ENCODE measurements around the gene ZFYVE28.

The ZFYVE28 gene

DNA sequence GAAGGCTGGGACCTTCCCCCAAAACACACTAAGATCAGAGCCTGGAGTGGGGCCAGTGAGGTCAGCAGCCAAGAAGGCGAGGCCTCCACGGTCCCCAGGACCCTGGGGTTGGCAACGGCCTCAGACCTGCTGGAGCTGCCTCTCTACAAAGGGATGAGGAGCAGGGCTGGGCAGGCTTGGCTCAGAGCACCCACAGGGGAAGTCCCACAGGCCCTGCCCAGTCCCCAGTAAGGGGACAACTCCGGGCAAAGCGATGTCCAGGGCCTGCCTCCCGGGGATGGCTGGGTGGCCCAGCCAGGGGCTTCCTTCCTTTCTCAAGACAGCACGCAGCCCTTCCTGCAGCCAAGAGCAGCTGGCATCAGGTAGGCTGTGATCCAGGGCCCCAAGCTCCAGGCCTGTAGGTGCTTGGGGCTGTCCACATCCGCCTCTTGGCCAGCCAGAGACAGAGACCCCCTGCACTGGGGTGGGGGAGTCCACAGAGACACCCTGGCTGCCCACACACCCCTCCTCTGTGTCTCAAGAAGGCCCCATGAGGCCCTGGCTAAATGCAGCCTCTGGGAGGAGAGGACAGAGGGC, 162.2 kb downstream of the ZFYVE28 start:
- DNase-seq, result no peak

DNA sequence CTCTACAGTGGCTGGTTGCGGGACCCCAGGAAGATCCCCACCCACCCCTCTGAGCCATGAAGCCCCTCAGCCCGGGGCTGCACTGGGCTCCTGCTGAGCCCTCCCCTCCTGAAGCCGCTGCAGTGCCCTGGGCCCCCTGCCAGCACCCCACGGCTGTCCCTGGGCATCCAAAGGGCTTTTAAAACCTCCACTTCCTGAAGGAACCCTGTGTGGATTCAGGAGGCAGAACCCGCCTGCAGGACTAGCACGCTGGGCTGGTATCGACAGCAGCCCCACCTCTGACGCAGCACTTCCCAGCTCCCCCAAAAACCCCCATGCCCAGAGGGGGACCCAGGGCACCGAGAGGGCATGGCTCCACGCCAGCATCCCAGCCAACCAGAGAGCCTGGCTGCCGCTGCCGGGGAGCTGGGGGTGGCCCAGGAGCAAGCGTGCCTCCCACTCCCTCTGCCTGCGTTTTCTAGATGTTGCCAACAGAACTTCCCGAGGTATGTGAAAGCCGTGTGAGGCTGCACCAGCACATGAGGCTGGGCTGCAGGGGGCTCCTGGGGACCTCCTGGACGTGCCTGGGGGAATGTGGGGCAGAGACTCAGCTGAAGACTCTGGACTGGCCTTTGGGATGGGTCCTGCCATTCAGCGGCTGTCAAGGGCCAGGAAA, 162.8 kb downstream of the ZFYVE28 start:
- DNase-seq, result no peak

DNA sequence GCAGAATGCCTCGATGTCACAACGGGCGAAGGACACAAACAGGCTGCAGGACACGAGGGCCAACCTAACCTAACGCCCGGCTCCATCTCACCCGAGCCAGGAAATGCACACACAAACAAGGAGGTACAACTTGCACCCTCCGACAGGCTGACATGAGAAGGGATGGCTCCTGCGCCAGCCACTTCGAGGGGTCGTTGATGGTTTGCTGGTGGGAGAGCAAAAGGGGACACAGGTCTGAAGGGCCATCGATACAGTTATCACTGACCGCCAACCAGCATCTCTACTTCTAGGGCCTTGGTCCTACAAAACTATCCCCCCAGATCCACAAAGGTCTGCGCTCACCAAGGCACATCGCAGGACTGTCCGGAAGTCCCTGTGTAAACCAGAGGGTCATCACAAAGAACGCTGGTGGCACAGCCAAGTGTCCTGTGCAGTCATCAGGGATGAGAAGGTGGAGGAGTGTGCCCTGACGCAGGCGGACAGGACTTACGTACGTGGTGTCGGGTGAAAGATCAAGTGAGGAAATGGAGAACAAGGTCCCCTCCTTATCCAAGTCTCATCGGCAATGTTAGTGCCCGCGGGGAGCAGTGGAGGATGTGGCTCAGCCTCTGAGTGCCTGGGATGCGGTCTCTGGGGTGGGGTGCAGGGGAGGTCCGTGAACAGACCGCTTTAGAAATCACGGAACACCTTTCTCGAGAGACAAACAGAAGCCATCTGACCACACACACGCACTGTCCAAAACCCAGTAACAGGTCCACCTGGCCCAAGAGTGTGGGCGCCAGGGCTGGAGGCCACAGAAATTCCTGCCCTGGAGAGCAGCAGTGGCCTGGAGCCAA, 163.6 kb downstream of the ZFYVE28 start:
- DNase-seq, result no peak

DNA sequence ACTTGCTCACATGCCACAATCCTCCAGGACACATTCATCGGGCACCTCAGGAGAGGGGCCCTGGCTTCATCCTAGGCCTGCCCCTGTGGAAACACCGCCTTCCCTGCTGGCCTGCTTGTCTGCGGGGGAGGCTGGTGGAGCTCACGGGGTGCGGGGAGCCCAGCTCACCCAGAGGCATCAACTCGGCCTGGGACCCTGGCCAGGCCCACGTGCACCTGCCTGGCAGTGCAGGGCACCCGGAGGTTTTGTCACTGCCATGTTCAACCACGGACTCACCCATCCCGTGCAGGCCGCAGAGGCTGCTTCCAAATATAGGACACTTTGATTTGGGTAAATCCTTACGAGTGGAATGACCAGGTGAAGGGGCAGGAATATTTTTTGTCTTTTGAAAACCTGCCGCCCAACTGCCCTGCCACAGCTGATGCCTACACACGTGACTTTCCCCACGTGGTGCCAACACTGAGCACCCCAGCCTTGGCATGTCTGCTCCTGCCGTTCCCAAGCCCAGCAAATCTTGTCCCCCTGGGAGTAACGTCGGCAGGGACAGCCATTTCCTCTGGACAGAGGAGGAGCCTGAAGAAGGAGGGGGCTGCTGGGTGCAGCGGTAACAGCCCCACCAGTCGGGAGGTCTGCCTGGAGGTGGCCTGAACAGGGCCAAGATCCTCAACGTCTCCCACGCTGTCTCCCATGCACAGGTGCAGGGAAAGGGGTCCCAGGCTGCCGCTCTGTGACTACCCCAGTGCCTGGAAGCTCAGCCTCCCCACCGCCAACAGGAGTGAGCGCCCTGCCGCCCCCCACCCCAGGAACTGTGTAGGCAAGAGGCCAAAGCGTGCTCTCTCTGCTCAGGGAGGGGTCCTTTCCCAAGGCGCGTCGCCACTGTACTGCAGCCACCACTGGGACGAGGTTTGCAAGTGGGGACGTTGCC, 165.0 kb downstream of the ZFYVE28 start:
- DNase-seq, result no peak

DNA sequence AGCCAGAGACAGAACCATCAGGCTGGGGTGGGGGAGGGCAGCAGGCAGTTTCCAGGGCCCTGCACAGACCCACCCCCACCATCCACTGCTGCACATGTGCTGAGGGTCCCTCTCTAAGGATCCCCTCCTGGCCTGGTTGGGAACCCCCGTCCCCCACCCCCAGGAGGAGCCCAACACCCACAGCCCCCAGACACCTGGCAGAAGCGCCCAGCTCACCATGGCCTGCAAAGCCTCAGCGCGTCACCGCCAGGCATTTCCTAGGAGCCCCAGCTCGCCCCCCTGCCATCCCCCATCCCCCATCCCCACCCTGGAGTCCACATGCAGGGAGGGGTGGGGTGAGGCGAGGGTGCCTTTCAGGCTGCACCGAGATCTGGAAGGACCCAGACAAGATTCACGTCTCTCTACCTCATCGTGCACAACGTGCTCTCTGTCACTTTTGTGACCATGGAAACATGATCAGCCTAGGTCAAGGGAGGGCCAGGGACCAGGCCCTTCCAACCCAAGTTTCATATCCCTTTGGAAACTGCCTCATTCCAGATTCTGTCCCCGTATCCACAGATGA, 165.8 kb downstream of the ZFYVE28 start:
- no peak for DNase-seq

DNA sequence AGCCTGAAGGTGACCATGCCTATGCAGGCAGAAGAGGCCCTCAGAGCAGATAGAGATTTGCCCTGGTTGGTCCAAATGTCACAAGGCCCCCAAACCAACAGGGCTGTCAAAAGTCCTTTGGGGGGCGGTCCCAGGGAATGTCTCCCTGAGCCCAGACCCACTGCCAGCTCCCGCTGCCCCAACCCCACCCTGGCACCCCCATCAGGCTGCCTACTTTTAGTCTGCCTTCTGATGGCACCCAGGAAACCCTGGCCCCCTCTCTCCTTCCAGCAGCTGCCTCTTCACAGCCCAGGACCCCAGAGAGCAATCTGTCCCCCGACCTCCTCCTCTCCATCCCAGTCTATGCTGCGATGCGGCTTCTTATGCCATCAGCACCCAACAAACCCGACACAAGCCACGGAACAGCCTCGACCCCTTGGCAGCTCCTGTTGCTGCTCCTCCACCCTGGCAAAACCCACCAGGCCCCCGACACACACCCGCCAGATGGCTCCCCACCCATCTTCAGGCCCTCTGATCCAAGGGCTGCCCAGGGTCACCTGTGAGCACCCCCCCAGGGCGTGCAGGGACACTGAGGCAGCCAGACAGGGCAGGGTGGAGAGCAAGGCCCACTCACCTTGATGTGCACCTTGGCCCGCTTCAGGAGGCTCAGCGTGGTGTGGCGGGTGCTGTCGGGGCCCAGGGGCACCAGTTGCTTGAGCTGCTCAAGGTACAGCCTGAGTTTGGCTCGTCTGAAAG, 166.5 kb downstream of the ZFYVE28 start:
- DNase-seq, result no peak

DNA sequence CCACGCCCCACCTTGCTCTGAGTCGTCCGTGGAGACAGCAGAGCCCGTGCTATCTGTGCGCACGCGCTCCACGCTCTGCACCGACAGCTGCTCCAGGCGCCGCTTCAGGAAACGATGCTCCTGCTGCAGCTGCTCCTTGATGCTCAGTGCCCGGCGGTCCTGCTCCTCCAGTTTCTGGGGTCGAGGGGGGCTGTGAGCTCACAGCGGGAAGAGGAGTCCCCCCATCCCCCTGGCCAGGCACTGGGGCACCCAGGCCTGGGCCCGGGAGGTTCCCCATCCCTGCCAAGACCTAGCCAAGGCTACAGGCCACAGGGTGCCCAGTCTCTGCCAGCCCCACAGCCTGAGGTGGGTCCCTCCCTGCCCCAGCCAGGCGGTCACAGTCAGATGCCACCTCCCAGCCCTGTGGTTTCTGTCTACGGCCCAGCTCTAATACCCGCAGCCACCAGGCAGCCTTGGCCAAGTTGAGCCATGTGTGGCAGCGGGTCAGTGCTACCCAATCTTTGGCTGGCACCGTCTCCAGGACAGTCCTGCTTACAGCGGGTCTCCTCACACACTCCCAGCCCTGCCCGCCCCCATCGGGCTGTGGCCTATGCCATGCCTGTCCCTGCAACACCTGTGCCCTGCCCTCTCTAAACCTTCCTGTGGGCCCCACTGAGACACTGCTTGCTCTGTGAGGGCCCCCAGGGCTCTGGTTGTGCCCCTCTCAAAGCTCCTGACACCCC, 167.2 kb downstream of the ZFYVE28 start:
- DNase-seq, result no peak

DNA sequence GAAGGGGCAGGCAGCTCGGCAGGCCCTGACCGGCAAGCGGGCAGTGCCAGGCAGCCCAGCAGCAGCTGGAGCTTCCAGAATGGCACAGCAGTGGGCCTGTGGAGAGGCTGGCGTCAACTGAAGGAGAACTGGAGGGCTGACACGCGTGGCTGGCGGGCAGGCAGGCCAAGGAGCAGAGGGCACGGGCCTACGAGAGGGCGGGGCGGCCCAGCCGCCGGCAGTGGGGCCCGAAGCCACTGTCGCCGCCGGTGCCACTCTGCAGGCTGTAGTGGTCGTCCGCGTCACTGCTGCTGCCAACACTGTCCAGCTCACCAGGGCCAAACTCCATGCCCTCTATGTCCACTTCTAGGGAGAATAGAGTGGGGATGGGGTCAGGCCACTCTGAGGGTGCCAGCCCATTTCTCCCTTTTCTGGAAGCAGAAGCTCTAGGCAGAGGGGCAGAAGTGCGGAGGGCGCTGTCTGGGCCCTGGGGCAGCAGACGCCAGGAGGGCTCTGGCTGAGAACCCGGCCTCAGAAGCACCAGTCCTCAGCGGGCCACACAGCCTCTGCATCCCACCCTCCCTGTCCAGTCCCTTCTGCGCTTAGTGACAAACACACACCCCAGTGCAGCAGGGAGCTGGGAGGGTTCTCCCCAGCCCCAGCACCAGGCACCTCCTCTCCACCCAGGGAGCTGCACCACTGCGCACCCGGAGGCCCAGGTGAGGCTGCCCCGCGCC, 167.9 kb downstream of the ZFYVE28 start:
- no peak for DNase-seq

DNA sequence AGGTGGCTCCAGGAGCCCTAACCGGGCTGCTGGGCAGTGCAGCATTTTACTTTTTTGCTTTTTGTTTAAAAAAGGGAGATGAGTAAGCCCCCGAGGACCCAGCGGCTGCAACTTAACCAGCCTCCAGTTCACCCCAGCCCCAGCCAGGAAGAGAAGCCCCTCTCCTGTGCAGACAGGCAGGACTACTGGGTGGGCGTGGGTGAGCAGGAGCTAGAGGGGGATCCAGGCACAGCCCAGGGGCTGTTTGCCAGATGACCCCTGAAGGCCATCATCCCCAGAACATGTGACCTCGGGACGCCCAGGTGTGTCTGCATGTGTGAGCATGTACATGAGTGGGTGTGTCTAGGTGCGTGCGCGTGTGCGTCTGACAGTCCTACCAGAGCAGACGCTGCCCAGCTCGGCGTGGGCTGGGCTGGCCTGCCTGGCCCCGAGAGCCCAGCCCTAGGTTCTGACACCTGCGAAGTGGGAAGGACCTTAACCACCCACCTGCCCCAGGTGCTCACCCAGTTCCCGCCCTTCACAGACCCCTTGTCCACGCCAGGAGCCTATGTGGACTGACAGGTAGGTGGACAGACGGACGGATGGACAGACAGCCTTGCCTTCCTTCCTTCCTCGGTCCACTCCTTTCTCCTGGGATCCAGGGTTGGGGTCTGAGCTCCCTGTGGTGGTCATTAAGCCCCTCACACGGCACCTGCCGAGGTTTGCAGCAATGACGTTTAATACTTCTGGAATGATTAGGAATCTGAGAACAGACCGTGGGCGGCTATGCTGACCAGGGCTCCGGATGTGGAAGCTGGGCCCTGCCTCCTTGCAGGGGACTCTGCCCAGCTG, 168.7 kb downstream of the ZFYVE28 start:
- DNase-seq, result no peak

DNA sequence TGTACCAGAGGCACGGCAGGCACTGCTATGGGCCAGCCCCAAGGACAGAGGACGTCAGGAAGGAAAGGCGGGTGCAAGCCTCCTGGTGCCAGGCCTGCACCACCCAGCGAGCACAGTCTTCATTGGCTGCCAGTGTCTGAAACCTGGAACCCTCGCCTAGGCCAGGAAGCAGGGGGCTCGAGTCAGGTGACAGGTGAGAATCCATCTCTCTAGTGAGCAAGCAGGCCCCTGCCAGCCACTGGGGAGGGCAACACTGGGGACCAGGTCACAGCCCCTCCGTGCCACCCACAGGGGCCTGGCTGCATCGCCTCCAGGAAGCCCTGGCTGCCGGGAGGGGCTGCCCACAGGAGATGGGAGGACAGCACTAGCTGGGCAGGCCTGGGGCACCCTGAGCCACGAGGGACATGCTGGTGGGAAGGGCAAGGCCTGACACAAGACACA, 169.6 kb downstream of the ZFYVE28 start:
- no peak for DNase-seq

DNA sequence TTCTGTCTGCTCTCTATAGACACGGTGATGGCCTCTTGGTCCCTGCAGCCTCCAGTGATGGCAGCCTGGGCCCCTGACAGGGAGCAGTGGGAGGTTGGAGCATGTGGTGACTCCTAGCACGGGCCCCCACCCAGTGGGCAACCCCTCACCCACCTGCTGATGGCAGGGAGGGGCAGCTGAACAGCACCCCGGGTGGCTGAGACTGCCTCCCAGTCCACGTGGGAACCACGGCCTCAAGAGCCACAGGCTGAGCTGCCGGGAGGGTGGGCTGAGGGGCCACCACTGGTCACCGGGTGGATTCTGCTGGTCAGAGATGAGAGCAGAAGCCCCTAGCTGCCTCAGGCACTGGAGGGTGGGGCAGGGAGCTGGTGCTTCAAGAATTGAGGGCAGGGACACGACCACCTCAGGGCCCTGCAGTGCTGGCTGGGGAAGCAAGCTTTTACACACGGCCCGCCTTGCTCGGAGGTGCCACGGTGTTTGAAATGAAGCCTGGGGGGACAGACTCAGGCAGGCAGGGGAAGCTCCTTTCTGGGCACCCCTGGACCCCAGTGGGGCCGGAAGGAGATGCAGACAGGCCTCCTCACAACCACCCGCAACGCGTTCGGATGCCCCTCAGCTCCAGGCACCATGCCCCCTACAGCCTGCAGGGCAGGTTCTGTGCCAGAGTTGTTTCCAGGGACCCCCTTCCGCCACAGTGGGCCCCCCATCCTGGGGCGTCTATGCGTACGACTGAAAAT, 170.2 kb downstream of the ZFYVE28 start:
- no peak for DNase-seq

DNA sequence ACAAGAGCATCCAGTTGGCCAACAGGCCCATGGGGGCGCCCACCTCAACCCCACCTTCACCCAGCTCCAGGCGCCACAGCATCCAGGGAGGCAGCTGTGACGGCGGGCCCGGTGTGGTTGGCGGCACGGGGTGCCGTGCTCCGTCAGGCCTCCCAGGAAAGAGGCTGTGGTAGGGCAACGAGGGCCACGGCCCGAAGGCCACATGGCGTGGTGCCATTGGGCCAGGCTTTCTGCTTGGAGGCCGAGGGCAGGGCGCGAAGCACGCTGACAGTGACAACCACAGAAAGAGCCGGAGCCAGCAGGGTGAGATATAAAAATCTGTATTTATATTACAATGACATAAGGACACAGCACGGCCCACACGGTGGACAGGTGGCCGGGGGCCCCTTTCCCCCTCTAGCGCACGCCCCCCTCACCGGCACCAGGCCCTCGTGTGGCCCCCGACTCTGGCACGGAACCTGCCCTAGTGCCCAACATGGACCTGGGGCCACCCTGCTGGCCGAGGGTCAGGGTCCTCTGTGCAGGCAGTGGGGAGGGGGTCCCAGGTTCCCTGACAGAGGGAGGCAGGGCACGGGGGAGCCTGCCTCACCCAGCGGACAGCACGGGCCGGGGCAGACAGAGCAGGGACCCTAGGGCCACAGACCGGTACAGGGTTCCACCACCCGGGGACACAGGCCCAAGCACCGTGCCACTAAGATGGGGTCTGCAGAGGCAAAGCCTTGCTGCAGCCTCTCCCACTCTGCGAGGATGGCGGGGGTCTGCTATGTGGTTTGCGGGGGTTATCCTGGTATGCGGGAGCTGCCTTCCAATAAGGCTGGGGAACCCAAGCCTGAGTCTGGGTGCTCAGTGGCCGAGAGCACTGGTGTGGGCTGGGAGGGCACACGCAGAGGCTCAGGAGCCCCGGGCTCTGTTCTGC, 171.1 kb downstream of the ZFYVE28 start:
- DNase-seq, result no peak

DNA sequence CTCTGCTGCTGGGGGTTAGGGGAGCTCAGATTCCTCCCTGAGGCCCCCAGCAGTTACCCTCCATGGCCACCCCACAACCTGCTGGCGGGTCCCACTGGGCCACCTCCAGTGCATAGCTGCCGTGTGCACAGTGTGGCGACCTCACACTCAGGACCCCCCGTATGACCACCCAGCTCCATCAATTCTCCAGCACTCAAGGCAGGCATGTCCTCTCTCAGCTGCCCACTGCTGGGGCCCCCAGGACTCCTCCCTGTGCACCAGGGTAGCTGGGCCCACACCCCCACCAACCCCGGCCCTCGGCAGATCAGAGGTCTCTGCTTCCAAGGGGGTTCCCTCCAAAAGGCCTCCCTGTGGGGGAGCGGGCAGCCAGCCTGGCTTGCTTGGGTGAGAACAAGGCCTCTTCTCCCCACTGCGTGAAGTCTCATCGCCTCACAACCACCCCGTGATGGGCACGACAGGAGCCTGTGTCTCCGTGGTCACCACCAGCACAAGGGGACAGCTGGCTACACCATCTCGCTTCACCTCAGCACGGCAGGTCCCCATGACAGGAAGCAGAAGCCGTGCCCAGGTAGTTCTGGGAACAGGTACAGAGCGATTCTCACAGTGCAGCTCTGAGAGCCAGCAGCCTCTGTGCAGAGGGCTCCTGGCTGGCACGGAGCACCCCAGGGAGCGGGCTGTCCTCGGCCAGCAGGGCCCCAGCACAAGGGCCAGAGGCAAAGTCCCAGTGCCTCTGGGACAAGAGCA, 171.9 kb downstream of the ZFYVE28 start:
- no peak for DNase-seq

DNA sequence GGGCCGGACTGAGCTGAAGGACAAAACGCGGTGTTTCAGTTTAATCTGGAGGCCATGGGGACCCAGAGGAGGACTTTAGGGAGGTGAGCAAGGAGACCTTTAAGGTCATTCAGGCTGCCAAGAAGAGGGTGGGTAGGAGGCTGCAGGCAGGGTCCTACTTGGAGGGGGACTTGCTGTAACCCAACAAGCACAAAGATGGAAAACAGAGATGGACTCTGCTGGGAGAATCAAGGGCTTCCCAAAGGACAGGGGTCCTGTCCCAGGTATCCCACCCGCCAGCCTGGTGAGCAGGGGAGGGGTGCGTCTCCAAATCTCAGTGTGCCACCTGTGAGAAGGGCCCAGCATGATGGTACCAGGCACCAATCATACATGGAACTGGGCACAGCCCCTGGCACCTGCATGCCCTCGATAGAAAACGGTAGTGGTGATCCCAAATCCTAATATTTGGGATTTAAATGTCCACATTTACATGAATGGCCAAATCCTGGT, 172.6 kb downstream of the ZFYVE28 start:
- no peak for DNase-seq

DNA sequence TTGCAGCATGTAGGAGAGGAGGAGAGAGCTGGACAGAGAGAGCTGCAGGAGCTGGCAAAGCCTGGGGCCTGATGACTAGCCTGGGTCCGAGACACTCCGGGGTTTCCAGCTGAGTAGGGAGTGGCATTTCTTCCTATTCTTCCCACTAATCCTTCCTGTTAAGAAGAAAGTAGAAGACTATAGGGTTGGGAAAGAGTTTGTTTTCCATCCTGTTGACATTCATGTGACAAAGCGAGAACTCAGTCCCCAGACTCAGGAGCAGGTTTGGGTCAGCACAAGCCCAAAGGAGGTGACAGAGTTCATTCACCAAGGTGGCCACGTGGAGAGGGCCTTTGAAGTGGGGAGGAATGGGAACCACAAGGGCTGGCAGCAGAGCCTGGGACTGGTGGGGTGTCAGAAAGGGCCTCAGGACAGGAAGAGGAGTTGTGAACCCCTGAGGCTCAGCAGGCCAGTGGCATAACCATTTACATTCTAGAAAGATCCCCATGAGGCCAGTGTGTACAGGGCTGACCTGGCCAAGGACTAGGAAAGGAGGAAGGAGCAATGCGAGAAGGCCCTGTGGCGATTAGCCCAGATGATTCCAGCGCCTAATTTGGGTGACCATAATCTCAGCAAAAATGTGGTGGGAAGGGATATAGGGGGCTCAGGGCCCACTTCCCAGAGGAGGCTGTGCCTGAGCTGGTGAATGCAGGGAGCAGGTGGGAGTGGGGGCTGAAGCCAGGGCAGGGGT, 173.2 kb downstream of the ZFYVE28 start:
- DNase-seq, result no peak

All from hematopoietic multipotent progenitor cell treated with erythropoietin and hydrocortisone succinate and interleukin-3 and kit ligand, for 8 days (in vitro differentiated cells).